ENCODE results near the gene MYO1G. TPM values are rescaled to one million over a fixed set of nuclear protein-coding genes. Genes with fewer than 3 reads are reported as not detected.

The MYO1G gene
- total RNA-seq, 1 experiment from 2014 or later, result 0.11 TPM

- Histone ChIP-seq H3K9me3 (replicated peaks) (no peaks in the 10 kb centered on the region), H3K4me3 (no peak overlapping the region), H3K27me3 (replicated peaks) (no peaks in the 10 kb centered on the region), H3K27ac (no peak overlapping the region), H3K36me3 (peaks cover 17% of the 10 kb centered on the region; the same call in 1 of the 2 replicates), H3K4me1 (replicated peaks) (no peaks in the 10 kb centered on the region)
- DNase-seq (ENCODE audit: low read depth in 1 of 2, low spot score in 2 of 2), result no peak
Measured at GRCh38 chr7:45007571-45008328, 28.9 kb upstream of the MYO1G start.

- no peak for DNase-seq (ENCODE audit: low read depth in 1 of 2, low spot score in 2 of 2)
- H3K36me3 ChIP-seq, result peaks cover 20% of the 10 kb centered on the region
- no peak overlapping the region for H3K4me3 ChIP-seq
- H3K4me1 ChIP-seq (replicated peaks), result no peaks in the 10 kb centered on the region
- no peak overlapping the region for H3K27ac ChIP-seq
- no peaks in the 10 kb centered on the region for H3K9me3 ChIP-seq (replicated peaks)
- H3K27me3 ChIP-seq (replicated peaks), result no peaks in the 10 kb centered on the region
Measured at GRCh38 chr7:45007106-45007505, 28.3 kb upstream of the MYO1G start.

GRCh38 chr7:45003789-45004188, 25.0 kb upstream of the MYO1G start:
- no peak for DNase-seq (ENCODE audit: low read depth in 1 of 2, low spot score in 2 of 2)
- H3K36me3 ChIP-seq, result peaks cover 28% of the 10 kb centered on the region
- peaks cover 8% of the 10 kb centered on the region for H3K4me1 ChIP-seq (replicated peaks)
- H3K9me3 ChIP-seq (replicated peaks), result no peaks in the 10 kb centered on the region; the same call in 1 of the 2 replicates
- H3K27ac ChIP-seq, result no peak overlapping the region
- no peaks in the 10 kb centered on the region for H3K27me3 ChIP-seq (replicated peaks)
- H3K4me3 ChIP-seq, result no peak overlapping the region

GRCh38 chr7:45001826-45002225, 23.0 kb upstream of the MYO1G start:
- Histone ChIP-seq H3K27ac (no peak overlapping the region), H3K27me3 (replicated peaks) (no peaks in the 10 kb centered on the region), H3K4me1 (replicated peaks) (peaks cover 14% of the 10 kb centered on the region), H3K9me3 (replicated peaks) (no peaks in the 10 kb centered on the region; the same call in 1 of the 2 replicates), H3K4me3 (peak overlapping the region; percentile 72; the same call in 1 of the 2 replicates), H3K36me3 (peaks cover 22% of the 10 kb centered on the region)
- DNase-seq (ENCODE audit: low read depth in 1 of 2, low spot score in 2 of 2), result no peak

- H3K4me1 ChIP-seq (replicated peaks), result peaks cover 14% of the 10 kb centered on the region
- no peaks in the 10 kb centered on the region; the same call in 1 of the 2 replicates for H3K9me3 ChIP-seq (replicated peaks)
- peak overlapping the region; percentile 72 for H3K4me3 ChIP-seq
- DNase-seq (ENCODE audit: low read depth in 1 of 2, low spot score in 2 of 2), result no peak
- peaks cover 19% of the 10 kb centered on the region for H3K36me3 ChIP-seq
- no peak overlapping the region for H3K27ac ChIP-seq
- H3K27me3 ChIP-seq (replicated peaks), result no peaks in the 10 kb centered on the region
Measured at GRCh38 chr7:45001138-45001694, 22.4 kb upstream of the MYO1G start.

- peak; percentile 39 to 58 for DNase-seq (ENCODE audit: low read depth in 1 of 2, low spot score in 2 of 2)
- Histone ChIP-seq H3K36me3 (peaks cover 19% of the 10 kb centered on the region), H3K27ac (peak within 1 kb of the TSS; percentile 63), H3K4me1 (replicated peaks) (peaks cover 14% of the 10 kb centered on the region), H3K27me3 (replicated peaks) (no peaks in the 10 kb centered on the region), H3K4me3 (peak within 1 kb of the TSS; percentile 72), H3K9me3 (replicated peaks) (no peaks in the 10 kb centered on the region; the same call in 1 of the 2 replicates)
Measured at GRCh38 chr7:45000093-45001032, 21.5 kb upstream of the MYO1G start, which contains the start of gene CCM2. Gene CCM2, plus strand, starts transcription at chr7:45000201. Its CDS starts 133 bp downstream, at chr7:45000334.

- DNase-seq (ENCODE audit: low read depth in 1 of 2, low spot score in 2 of 2), result peak; percentile 99 to 100
- no peaks in the 10 kb centered on the region for H3K27me3 ChIP-seq (replicated peaks)
- H3K4me1 ChIP-seq (replicated peaks), result peaks cover 14% of the 10 kb centered on the region
- H3K36me3 ChIP-seq, result peaks cover 17% of the 10 kb centered on the region
- peak overlapping the region; percentile 63 for H3K27ac ChIP-seq
- H3K4me3 ChIP-seq, result peak overlapping the region; percentile 72
- H3K9me3 ChIP-seq (replicated peaks), result no peaks in the 10 kb centered on the region; the same call in 1 of the 2 replicates
Measured at GRCh38 chr7:44999245-45000092, 20.7 kb upstream of the MYO1G start.

- H3K4me1 ChIP-seq (replicated peaks), result peaks cover 14% of the 10 kb centered on the region
- H3K36me3 ChIP-seq, result peaks cover 15% of the 10 kb centered on the region
- H3K27me3 ChIP-seq (replicated peaks), result no peaks in the 10 kb centered on the region
- peak overlapping the region; percentile 72; the same call in 1 of the 2 replicates for H3K4me3 ChIP-seq
- H3K27ac ChIP-seq, result no peak overlapping the region
- H3K9me3 ChIP-seq (replicated peaks), result no peaks in the 10 kb centered on the region; the same call in 1 of the 2 replicates
- DNase-seq (ENCODE audit: low read depth in 1 of 2, low spot score in 2 of 2), result no peak
Measured at GRCh38 chr7:44998153-44998871, 19.5 kb upstream of the MYO1G start.

- Histone ChIP-seq H3K27ac (no peak overlapping the region), H3K9me3 (replicated peaks) (no peaks in the 10 kb centered on the region; the same call in 1 of the 2 replicates), H3K4me3 (no peak overlapping the region), H3K27me3 (replicated peaks) (no peaks in the 10 kb centered on the region), H3K4me1 (replicated peaks) (peaks cover 12% of the 10 kb centered on the region), H3K36me3 (0 out of 2 replicates have a peak, but pooled peaks cover 3% of the 10 kb centered on the region)
- DNase-seq (ENCODE audit: low read depth in 1 of 2, low spot score in 2 of 2), result no peak
Measured at GRCh38 chr7:44995555-44996493, 17.0 kb upstream of the MYO1G start.

- no peaks in the 10 kb centered on the region for H3K36me3 ChIP-seq
- H3K4me3 ChIP-seq, result no peak overlapping the region
- H3K9me3 ChIP-seq (replicated peaks), result no peaks in the 10 kb centered on the region
- peaks cover 20% of the 10 kb centered on the region for H3K4me1 ChIP-seq (replicated peaks)
- H3K27me3 ChIP-seq (replicated peaks), result no peaks in the 10 kb centered on the region
- no peak for DNase-seq (ENCODE audit: low read depth in 1 of 2, low spot score in 2 of 2)
- H3K27ac ChIP-seq, result no peak overlapping the region
Measured at GRCh38 chr7:44994877-44995554, 16.2 kb upstream of the MYO1G start.
